Transverse colon (tissue), 4 donors: Measurements from ENCODE around the gene MSLN. TPM values are rescaled to one million over a fixed set of nuclear protein-coding genes. Genes with fewer than 3 reads are reported as not detected.

Experiments used
- DNase-seq: peaks from one replicate; pipeline ENCODE4 v3.0.0-alpha.2; 2019
- H3K27ac ChIP-seq, 4 donors: fragments of 200-600 bp; sonication (generic); 2 replicates each; pipeline ENCODE4 v1.5.1; 2016 to 2018; ENCODE audit warnings: inconsistent platforms in 4 of 4
- H3K27me3 ChIP-seq: fragments of 200-600 bp; sonication (generic); 2 replicates; pipeline ENCODE4 v1.5.1; 2017; ENCODE audit warnings: inconsistent platforms
- H3K36me3 ChIP-seq, 4 donors: fragments of 200-600 bp; sonication (generic); 2 replicates each; pipeline ENCODE4 v1.5.1; 2017 to 2019; ENCODE audit warnings: inconsistent platforms in 4 of 4
- H3K4me1 ChIP-seq, 4 donors: fragments of 200-600 bp; sonication (generic); 2 replicates each; pipeline ENCODE4 v1.5.1; 2017 to 2020; ENCODE audit warnings: inconsistent platforms in 4 of 4
- H3K4me3 ChIP-seq, 4 donors: fragments of 200-600 bp; sonication (generic); 1 replicate in 1 of 4; 2 replicates in 3 of 4; pipeline versions ENCODE4 v1.5.1 to v1.6.1; 2017 to 2019; ENCODE audit warnings: inconsistent platforms in 4 of 4
- H3K9me3 ChIP-seq, 2 donors: fragments of 200-600 bp; sonication (generic); 2 replicates each; pipeline ENCODE4 v1.5.1; 2017 to 2019; ENCODE audit warnings: inconsistent platforms in 2 of 2
- EP300 ChIP-seq: sonication (generic); formaldehyde crosslinking; IDR thresholded peaks from one replicate; pipeline ENCODE4 v1.6.1; 2017; ENCODE audit warnings: antibody characterized with exemption, low read depth
- POLR2A ChIP-seq: fragments of 450-650 bp; IDR thresholded peaks from one replicate; pipeline ENCODE4 v1.6.1; 2016; ENCODE audit warnings: antibody characterized with exemption, mild to moderate bottlenecking, moderate library complexity
- POLR2AphosphoS5 ChIP-seq, 3 donors: sonication (generic); formaldehyde crosslinking; IDR thresholded peaks; one replicate each; pipeline ENCODE4 v1.6.1; 2016; ENCODE audit warnings: antibody characterized with exemption in 3 of 3
- WGBS, 2 donors: methylation state at CpG; one replicate each; pipeline ENCODE4 v1.1.5; 2018; ENCODE audit warnings: low coverage in 1 of 2; 5-methylcytosine and 5-hydroxymethylcytosine counted together
- in situ Hi-C, 4 donors: fragments of 200-750 bp; cut with MboI; loops; one replicate each; pipeline versions ENCODE4 v1.15.0 to v1.15.1; 2017; ENCODE audit warnings: low sequenced_read_pairs in 3 of 4, low pct_ligation_motif_present in 1 of 4, low pct_unique_long_range_greater_than_20kb in 1 of 4
- intact Hi-C: fragments of 100-400 bp; cut with DNase I; formaldehyde crosslinking; loops from one replicate; pipeline ENCODE4 v1.15.1; 2023; ENCODE audit warnings: low total_unique reads
- total RNA-seq, 4 donors: library from RNA; depleted of rRNA; stranded (reverse); fragments of >200 nt; gene quantifications; one replicate each; pipeline ENCODE4 v1.1.0, GENCODE V29; 2016
- TF ChIP-seq, protein P1 (sequence below), 5 experiments: fragments of 200-600 bp in 3 of 5; fragments of 450-650 bp in 2 of 5; sonication (generic) in 3 of 5; IDR thresholded peaks; 1 replicate in 2 of 5; 2 replicates in 3 of 5; pipeline ENCODE4 v1.5.1; 2016 to 2017; ENCODE audit warnings: antibody characterized with exemption in 5 of 5, inconsistent platforms in 3 of 5, mild to moderate bottlenecking in 2 of 5, moderate library complexity in 1 of 5

Gene MSLN
- total RNA-seq, 4 donors from 2014 or later, result 4.9 to 21.2 (median 10.3) TPM; not detected in 1

DNA sequence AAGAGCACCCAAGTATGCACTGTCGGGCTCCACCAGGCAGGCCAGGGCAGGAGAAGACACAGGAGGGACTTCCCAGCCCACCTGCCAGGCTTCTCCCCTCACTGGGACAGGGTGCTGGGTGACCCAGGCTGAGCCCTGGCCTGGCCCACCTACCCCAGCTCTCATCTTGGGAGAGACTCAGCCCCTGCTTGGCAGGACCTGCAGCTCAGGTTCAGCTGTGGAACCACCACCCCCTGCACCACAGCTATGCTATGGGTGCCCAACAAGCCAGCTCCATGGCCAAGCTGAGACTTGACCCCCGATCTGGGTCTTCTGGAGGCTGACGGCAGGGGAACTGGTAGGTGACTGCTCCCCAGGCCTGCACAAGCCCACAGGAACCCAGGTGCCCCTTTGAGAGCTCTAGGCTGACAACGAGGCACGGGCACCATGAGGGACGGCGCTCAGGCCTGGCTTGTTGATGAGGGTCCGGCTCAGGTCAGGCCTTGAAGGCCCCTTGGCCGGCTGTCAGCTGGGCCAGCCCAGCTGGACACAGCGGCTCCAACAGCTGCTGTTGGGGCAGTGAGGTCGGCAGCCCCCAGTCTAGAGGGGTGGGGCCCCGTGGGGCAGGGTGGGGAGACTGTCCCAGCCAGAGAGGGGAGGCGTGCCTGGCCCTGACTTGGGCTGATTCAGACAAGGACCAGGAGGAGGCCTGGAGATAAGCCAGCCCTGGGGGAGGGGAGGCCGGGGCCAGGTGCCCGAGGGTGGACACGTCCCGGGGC lies 23.0 kb downstream of the MSLN start:
- TF ChIP-seq, protein P1, sequence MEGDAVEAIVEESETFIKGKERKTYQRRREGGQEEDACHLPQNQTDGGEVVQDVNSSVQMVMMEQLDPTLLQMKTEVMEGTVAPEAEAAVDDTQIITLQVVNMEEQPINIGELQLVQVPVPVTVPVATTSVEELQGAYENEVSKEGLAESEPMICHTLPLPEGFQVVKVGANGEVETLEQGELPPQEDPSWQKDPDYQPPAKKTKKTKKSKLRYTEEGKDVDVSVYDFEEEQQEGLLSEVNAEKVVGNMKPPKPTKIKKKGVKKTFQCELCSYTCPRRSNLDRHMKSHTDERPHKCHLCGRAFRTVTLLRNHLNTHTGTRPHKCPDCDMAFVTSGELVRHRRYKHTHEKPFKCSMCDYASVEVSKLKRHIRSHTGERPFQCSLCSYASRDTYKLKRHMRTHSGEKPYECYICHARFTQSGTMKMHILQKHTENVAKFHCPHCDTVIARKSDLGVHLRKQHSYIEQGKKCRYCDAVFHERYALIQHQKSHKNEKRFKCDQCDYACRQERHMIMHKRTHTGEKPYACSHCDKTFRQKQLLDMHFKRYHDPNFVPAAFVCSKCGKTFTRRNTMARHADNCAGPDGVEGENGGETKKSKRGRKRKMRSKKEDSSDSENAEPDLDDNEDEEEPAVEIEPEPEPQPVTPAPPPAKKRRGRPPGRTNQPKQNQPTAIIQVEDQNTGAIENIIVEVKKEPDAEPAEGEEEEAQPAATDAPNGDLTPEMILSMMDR (IDR thresholded peaks at IDR 0.05), result no peak
- TF ChIP-seq EP300 (no peak), POLR2A (no peak), POLR2AphosphoS5 (IDR thresholded peaks at IDR 0.05) (no peak)
- H3K4me1 ChIP-seq, result peaks cover 8 to 11% (median 9%) of the 10 kb centered on the region in 4 donors
- H3K27ac ChIP-seq, result no peak overlapping the region
- H3K9me3 ChIP-seq, result no peaks in the 10 kb centered on the region
- in situ Hi-C loops (loop anchor here in 1 of 4 donors (10.0 kb wide), 1 partner anchor 69 kb away; the partner anchor contains the start of gene METRN), intact Hi-C loops (no loop called here)
- H3K36me3 ChIP-seq, result no peaks in the 10 kb centered on the region
- no peak for DNase-seq
- 42% methylated on average over 14 of the region's 17 CpGs; no CpG with 5 or more reads in 1 of the 2 donors for WGBS, 2 donors
- H3K27me3 ChIP-seq, result peaks cover 43% of the 10 kb centered on the region
- H3K4me3 ChIP-seq, result no peak overlapping the region

DNA sequence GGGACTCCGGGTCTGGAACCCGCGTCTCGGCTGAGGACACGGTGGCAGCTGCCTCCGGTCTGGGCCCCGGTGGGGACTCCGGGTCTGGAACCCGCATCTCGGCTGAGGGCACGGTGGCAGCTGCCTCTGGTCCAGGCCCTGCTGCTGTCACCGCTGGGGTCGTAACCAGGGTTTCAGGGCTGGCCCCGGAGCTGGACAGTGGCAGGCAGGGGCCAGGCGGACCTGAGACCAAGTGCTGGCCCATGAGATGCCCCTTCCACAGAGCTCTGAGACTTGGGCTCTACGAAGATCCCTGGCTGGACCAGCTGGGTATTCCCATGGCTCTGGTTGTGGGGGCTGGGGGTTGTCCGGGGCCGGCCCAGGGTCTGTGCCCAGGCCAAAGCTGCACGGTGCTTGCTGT lies 23.9 kb downstream of the MSLN start:
- no peak for TF ChIP-seq POLR2A
- TF ChIP-seq, protein P1 (IDR thresholded peaks at IDR 0.05), result no peak
- TF ChIP-seq POLR2AphosphoS5 (IDR thresholded peaks at IDR 0.05), result no peak
- TF ChIP-seq EP300, result no peak
- no peak overlapping the region for H3K27ac ChIP-seq
- H3K27me3 ChIP-seq, result peaks cover 37% of the 10 kb centered on the region
- no peak for DNase-seq
- H3K36me3 ChIP-seq, result no peaks in the 10 kb centered on the region
- no peak overlapping the region for H3K4me3 ChIP-seq
- in situ Hi-C loops (loop anchor here in 1 of 4 donors (10.0 kb wide), 1 partner anchor 70 kb away; the partner anchor contains the start of gene METRN), intact Hi-C loops (no loop called here)
- WGBS, 2 donors, result 91% methylated on average over 11 of the region's 19 CpGs; no CpG with 5 or more reads in 1 of the 2 donors
- no peaks in the 10 kb centered on the region for H3K9me3 ChIP-seq
- H3K4me1 ChIP-seq, result peaks cover 14 to 20% (median 17%) of the 10 kb centered on the region in 4 donors

DNA sequence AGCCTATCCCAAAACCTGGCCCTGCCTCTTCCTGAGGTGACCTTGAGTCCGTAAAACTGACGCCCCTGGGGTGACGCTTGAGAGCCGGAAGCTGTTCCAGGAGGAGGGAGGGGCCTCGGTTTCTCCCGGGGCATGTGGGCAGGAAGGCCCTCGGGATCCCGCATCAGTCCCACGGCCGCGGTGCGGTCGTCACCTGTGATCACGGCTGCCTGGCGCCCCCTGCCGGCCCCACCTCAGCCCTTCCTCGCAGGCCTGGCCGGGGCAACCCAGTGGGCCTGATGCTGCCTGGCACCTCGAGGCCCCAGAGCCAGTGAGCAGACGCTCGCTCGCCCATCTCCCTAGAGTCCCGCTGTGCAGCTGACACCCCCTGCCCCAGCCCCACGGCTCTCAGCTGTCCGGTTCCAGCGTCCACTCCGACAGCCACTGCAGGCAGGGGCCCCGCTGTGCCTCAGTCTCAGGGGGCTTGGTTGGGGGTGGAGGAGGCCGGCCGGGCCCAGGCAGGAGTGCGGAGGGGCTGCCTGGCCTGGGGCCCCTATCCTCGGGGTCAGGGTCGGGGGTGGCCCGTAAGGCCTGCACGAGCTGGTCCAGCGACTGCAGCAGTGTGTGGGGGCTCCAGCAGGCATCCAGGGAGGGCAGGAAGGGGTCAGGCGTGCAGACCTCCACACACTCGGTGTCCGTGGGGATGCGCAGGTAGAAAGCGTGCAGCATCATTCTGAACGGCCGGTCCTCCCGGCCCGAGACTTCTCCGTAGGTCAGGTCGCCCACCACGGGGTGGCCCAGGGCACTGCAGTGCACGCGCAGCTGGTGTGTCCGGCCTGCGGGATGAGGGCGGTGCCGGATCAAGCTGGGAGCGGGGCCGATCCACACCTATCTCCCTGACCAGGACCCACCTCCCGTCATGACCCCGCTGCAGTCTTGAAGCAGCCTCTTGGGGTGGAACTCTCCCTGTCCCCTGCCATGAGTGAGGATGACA lies 25.3 kb downstream of the MSLN start:
- Histone ChIP-seq H3K4me1 (peaks cover 14 to 22% (median 18%) of the 10 kb centered on the region in 4 donors), H3K27me3 (peaks cover 31% of the 10 kb centered on the region), H3K9me3 (no peaks in the 10 kb centered on the region), H3K27ac (no peak overlapping the region), H3K36me3 (no peaks in the 10 kb centered on the region), H3K4me3 (no peak overlapping the region)
- in situ Hi-C loops, result loop anchor here in 2 of 4 donors (5.0 to 10.0 kb wide), 2 partner anchors 71 to 74 kb away; partner anchors contain the start of gene METRN (in 1 of the 2)
- DNase-seq, result peak; percentile 76
- intact Hi-C loops, result loop anchor here (5.0 kb wide), 1 partner anchor 74 kb away; no protein-coding TSS in a partner anchor
- TF ChIP-seq, protein P1 (IDR thresholded peaks at IDR 0.05), result peak; percentile 63 to 81 (median 73)
- TF ChIP-seq EP300, result no peak
- WGBS, 2 donors, result 58% methylated on average over 40 of the region's 58 CpGs; no CpG with 5 or more reads in 1 of the 2 donors
